GM21619 (cell line): ENCODE data around the gene TBC1D2.

Source experiments
- ATAC-seq: cut with Tn5 transposase; IDR thresholded peaks from one replicate; pipeline ENCODE4 v1.9.1; 2021; ENCODE audit not compliant: unreplicated experiment

The TBC1D2 gene

DNA sequence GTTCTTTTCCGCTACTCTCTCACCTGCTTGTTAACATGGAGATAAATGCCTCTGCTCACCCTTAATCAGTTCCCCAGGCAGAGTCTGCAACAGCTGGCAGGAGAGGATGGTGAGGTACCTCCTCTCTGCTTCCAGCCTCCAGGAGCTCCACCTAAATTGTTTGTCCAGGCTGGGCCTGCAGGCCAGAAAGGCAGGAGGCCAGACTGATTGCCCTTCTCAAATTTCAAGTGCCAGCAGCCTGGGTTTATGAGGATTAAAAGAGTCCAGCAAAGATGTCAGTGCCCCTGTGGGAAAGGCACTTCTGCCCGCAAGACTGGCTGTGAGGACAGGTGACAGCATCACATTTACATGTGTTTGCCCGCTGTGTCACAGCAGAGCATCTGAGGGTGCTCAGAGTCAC lies 82.8 kb downstream of the TBC1D2 start:
- no peak for ATAC-seq

DNA sequence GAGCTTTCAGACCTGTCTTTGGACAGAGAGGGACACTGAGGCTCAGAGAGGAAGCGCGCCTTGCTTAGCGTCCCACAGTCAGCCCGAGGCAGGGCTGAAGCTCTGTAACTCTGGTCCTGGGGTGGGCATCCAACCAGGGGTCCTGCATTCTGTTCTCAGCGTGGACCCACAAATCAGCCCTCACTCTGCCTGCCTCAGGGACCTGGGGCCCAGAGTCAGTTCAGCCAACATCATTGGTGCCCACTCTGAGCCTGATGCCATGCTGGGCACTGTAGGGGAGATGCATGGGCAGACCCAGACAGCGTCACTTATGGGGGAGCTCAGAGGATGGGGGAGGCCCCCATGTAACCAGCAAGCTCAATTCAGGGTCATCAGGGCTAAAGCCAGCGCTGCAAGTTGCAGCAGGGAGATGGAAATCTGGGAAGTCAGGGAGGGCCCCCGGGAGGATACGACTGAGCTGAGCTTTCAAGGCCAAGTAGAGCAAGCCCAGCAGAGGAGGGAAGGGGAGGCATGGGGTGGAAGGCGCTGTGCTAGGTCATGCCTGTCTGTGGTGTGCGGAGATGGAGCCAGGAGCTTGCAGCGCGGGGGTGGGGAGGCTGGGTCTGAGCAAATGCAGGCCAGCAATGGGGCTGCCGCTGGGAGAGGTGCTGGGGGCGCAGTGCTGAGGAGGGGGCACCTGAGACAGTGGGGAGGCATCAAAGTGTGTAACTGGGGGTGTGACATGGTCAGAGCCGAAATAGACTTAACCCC lies 84.1 kb downstream of the TBC1D2 start:
- ATAC-seq, result no peak

DNA sequence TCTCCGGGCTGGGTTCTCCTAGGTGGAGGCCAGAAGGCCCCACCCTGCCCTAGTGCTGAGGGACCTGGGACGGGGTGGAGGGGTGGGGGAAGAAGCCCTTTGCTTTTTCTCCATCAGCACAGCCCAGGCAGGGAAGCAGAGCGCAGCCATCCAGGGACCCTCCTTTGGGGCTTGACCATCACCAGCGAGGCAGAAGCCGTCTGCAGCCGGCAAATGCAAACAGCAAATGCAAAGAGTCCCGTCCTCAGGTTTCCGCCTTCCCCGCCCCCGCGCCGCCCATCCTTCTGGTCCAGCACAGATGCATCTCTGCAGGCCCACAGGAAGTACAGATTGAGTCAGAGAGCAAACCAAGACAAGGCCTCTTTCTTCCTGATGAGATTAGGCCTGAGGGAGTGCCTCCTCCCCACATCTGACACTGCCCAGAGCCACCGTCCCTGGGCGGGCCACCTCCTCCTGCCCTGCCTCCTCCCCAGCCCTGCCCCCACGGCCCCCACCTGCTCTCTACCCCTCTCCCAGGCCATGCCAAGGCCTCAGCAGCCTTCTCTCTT lies 86.4 kb downstream of the TBC1D2 start:
- ATAC-seq, result peak; percentile 99

DNA sequence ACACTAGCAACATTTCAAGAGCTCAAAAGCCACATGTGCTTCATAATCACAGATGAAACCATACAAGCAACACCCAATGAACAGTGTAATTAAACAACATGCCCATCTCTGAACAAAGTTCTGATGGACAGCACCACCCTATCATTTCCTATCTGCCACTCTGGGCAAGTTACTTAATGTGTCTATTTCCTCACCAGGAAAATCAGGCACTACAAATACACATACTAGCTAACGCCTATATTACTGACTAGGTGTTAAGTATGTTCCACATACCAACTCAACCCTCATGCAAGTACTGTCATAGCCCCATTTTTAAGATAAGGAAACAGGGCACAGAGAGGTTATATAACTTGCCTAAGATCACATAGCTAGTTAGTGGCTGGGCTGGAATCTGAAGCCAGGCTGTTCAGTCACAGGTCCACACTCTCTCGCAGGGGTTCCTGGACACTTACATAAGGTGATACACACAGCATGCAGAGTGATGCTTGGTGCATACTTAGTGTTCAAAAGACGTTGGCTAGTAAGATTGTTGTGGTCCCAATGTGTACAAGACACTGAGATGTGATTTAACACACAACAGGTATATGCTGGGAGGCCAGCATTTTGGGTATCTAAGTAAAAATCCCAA lies 87.2 kb downstream of the TBC1D2 start:
- ATAC-seq, result no peak

DNA sequence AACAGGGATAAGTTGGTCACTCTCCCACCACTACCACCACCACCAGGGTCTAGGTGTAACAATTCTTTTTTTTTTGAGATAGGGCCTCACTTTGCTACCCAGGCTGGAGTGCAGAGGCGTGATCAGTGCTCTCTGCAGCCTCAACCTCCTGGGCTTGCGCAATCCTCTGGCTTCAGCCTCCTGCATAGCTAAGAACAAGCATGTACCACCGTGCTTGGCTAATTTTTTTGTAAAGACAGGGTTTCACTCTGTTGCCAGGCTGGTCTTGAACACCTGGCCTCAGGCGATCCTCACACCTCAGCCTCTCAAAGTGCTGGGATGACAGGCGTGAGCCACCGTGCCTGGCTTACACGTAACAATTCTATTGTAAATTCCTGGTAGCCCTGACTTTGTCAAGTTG lies 90.5 kb downstream of the TBC1D2 start:
- ATAC-seq, result no peak

DNA sequence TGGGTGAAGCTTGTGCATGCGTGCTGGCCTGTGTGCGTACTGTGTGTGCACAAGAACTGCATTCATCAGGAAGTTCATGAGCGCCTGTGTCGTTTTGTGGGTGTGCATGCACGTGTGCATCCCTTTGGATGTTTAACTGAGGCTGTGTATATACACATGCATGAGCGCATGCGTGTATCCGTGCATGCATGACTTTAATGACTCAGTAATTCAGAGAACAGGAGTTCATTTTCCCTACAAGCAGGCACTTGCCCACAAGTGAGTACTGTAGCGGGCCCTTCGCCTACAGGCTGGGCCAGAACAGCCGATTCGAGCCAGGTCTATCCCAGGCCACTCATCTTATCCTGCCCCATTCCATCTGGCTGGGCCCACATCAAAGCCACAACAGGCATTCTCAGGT lies 92.8 kb downstream of the TBC1D2 start:
- no peak for ATAC-seq

DNA sequence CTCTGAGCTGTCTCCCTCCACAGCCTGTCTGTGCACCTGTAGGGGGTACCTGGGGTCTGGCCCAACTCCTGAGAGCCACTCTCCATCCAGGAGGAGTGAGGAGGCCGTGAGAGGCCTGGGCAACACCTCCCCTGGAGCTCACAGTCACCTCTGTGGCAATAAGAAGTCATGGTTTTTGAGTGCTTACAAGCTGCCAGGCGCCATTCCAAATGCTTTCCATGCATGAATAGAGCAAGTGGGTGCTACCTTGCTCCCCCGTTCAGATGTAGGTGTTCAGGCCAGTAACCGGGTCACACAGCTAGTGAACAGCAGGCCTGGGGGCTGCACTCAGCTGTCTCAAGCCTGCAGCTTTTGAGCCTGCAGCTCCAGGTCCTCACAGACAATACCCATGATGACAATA lies 93.6 kb downstream of the TBC1D2 start:
- ATAC-seq, result no peak

DNA sequence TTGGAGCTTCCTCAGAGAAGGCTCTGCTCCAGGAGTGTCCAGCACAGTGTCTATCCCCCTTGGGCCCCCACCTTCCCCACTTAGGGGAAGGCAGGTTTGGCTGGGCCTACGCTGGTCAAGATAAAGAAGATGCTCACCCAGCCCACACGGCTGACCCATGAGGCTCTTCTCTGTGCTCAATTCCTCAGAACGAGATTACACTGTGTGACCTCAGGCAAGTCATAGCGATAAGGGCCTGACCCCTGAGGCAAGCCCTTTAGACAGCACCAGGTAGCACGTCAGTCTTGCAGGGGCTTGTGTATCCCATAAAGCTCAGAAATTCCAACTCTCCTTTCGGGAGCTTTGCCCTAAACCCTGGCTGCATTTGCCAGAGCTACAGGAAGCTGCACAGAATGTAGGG lies 95.7 kb downstream of the TBC1D2 start:
- no peak for ATAC-seq

DNA sequence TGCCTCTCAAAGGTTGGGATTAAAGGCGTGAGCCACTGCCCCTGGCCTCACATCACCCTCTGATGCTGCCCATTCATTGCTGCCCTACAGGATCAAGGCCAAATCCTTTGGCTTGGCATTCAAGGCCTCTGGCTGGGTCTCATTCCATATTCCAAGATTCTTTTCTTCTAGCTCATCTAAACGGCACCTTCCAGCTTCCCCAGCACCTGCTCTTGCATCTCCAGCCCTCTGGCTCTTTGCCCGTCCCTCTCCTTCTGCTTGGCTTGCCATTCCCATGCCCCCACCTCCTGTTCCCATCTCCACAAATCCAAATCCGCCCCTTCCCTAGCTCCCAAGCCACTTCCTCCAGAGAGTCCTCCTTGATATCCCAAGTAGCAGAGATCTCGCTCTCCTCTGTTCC lies 96.1 kb downstream of the TBC1D2 start:
- ATAC-seq, result no peak

DNA sequence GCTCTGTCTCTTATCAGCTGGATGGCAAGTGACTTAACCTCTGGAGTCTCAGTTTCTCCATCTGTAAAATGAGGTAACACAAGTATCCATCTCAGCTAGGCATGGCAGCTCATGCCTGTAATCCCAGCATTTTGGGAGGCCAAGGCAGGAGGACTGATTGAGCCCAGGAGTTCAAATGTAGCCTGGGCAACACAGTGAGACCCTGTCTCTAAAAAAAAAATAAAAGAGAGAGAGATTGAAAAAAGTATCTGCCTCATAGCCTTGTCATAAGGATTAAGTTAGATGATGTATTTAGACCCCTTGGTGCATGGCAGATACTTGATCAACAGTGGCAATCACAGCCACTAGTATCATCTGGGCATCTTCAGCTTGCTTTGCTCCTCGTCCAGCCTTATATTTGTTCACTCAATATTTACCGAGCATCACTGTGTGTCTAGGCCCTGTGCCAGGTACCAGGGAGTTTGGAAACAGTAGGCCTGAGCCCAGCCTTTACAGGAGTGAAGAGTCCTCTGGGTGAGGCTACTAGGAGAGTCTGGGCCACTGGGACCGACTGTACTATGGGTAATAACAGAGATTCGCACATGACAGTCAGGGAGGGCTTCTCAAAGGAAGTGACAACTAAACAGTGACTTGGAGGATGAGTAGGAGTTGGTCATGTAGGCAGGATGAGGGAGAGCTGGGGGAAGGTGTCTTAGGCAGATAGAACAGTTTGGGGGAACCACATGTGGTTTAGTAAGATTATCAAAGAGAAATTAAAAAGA lies 97.2 kb downstream of the TBC1D2 start:
- ATAC-seq, result no peak

DNA sequence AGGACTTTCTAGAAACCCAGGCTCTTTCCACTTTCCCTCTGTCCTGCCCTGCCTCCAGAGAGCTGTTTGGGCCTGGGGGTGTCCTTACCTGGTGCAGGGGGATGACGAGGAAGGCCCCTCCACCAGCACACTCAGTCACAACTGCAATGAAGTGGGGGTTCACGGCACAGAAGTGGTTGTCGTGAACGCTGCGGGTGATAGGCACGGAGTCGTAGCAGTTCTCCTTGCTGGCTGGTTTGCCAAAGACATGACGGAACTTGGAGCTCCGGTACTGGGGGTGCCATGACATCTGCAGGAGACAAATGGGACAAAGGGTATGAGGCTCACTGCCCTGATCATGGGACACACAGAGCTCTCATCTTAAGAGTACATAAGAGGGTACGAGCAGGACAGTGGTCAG lies 98.1 kb downstream of the TBC1D2 start:
- ATAC-seq, result no peak

DNA sequence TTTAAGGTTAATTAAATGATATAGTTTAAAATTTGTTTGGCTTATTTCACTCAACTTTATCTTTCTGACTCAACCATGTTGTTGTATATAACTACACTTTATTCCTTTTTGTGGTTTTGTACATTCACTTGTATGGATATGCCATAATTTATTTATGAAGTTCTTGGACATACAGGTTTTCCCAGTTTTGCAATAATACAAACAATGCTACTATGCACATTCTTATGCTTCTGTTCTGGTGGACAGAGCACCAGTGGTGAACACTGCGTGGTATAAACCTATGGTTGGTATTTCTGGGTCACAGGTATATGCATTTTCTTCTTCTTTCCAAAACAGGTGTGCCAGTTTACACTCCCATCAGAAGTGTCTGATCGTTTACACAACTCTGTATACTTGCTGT lies 100.8 kb downstream of the TBC1D2 start:
- ATAC-seq, result no peak

DNA sequence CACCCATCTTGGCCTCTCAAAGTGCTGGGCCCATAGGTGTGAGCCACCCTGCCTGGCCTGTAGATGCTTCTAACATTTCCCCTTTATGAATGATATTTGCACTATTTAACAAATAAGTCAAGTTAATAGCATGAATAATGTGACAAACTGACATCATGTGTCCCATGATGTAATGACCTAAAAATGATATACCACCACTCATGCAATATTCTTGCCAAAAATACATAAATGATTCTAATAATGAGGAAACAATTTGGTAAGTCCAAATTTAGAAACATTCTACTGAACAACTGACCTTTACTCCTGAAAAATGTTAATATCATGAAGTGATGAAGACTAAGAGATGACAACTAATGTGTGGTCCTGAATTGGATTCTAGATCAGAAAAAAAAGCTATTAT lies 102.9 kb downstream of the TBC1D2 start:
- ATAC-seq, result no peak

DNA sequence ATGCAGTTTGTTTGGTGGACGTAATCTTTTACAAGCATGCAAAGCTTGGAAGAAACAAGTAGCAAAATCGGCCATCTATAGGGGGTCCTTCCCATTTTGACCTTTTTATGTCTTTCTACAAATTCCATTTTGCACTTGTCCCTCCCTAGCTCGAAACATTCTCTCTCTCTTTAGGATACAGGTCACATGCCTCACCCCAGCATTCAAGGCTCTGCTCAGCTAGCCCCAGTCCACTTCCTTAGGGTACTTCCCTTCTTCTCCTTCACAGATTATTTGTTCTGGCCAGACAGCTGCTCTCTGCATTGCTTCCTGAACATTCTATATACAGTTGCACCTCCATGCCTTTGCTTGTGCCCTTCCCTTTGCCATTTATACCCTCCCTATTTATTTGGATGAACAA lies 104.7 kb downstream of the TBC1D2 start:
- no peak for ATAC-seq

DNA sequence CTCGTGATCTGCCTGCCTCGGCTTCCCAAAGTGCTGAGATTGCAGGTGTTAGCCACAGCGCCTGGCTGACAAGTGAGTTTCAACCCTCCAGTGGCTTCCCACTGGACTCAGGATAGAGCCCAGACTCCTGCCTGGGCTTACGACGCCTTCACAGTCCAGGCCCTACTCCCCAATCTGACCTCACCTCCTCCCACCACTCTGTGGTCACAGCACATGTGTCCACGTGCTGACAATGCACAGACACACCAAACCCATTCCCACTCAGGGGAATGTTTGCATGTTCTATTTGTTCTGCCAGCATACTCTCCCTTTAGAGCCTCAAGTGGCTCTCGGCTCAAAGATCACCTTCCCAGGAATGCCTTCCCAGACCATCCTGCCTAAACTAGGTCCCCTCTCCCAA lies 105.3 kb downstream of the TBC1D2 start:
- no peak for ATAC-seq

DNA sequence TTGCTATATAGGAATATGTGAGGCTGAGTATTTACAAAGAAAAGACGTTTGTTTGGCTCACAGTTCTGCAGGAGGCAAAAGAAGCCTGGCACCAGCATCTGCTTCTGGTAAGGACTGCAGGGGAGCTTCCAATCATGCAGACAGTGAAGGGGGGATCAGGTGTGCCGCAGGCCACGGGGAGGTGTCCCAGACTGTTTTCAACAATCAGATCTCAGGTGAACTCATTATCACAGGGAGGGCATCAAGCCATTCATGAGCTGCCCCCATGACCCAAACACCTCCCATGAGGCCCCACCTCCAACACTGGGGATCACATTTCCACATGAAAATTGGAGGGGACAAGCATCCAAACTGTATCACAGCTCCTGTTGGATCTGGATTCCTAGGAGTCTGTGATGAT lies 106.0 kb downstream of the TBC1D2 start:
- ATAC-seq, result no peak
